Measurements from ENCODE around the gene SUN5.

Gene SUN5

GRCh38 chr20:33015700-33016580, 11.7 kb upstream of the SUN5 start:
- no peak overlapping the region for H3K4me3 ChIP-seq (ENCODE audit: low read depth, low read length)

GRCh38 chr20:33015114-33015484, 10.9 kb upstream of the SUN5 start:
- H3K4me3 ChIP-seq (ENCODE audit: low read depth, low read length): no peak overlapping the region
- no peak for DNase-seq (ENCODE audit: low read depth)

More at GRCh38 chr20:33015700-33016580, 11.7 kb upstream of the SUN5 start:
- no peak for DNase-seq (ENCODE audit: low read depth)

- DNase-seq (ENCODE audit: low read depth): no peak
- H3K4me3 ChIP-seq (ENCODE audit: low read depth, low read length): no peak overlapping the region
Observed at GRCh38 chr20:33014336-33015113, 10.3 kb upstream of the SUN5 start.

DNA sequence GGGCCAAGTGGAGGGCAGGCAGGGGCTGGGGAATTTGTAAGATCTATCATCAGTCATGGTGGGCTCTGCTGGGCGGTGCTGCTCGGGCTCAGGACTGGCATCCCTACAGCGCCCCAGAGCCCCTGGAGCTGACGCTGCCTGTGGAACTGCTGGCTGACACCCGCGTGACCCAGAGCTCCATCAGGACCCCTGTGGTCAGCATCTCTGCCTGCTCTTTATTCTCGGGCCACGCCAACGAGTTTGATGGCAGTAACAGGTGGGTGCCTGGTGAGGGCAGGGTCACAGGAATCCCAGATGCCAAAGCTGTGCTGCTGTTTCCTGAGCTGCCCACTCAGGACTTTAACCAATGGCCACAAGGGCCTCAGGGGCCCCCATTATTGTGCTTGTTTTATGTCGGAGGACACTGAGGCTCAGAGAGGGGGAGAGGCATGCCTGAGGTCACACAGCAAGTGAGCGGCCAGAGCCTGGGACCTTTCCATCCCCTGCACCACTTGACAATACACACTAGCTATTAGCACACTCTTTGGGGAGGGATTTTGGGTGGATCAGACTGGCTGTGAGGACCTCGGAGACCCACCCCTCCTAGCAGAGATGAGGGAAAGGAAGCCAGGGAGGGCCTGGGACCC, 9.6 kb upstream of the SUN5 start:
- H3K4me3 ChIP-seq (ENCODE audit: low read depth, low read length): no peak overlapping the region
- DNase-seq (ENCODE audit: low read depth): no peak

GRCh38 chr20:33012327-33013189, 8.3 kb upstream of the SUN5 start:
- no peak for DNase-seq (ENCODE audit: low read depth)
- no peak overlapping the region for H3K4me3 ChIP-seq (ENCODE audit: low read depth, low read length)

GRCh38 chr20:33010674-33011449, 6.6 kb upstream of the SUN5 start:
- H3K4me3 ChIP-seq (ENCODE audit: low read depth, low read length): no peak overlapping the region
- no peak for DNase-seq (ENCODE audit: low read depth)

- DNase-seq (ENCODE audit: low read depth): no peak
Observed at GRCh38 chr20:33010133-33010504, 5.9 kb upstream of the SUN5 start.

DNA sequence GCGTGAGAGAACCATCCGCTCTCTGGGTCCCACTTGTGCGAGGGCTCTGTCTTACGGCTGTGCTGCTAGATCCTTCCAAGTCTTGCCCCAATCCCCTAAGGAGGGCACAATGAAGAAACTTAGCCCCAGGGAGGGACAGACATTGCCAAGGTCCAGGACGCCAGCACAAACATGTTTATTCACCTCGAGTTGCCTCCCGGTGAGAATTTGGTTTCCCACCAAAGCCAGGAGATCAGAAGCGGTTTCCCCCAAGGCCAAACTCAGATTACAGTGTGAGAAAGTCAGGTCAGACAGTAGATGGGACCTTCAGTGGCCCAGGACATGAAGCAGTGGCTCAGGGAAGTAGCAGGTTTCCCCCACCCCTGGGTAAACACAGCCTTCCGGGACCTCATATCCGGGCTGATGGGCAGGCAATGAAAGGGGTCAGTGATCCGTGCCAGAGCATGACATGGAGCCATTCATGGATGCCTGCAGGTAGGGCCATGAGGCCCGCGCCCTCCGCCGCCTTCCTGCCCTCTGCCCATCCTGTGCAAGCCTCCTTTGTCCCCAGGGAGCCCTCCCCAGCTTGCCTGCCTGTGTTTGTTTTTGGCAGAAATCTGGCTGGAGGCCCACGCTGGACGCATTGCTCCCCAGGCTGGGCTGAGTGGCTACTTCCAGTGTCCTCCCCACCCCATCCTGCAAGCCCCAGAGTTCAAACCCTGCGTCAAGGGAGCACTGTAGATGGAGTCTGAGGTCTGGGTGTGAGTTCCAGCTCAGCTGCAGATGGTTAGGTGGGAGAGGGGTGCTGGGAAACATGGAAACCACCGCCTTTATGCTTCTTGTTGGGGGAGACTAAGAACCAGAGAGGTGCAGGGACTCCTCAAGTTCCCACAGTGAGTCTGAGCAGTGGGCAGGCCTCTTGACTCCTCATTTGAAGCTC, 5.2 kb upstream of the SUN5 start:
- DNase-seq (ENCODE audit: low read depth): no peak

More at GRCh38 chr20:33010133-33010504, 5.9 kb upstream of the SUN5 start:
- no peak overlapping the region for H3K4me3 ChIP-seq (ENCODE audit: low read depth, low read length)

DNA sequence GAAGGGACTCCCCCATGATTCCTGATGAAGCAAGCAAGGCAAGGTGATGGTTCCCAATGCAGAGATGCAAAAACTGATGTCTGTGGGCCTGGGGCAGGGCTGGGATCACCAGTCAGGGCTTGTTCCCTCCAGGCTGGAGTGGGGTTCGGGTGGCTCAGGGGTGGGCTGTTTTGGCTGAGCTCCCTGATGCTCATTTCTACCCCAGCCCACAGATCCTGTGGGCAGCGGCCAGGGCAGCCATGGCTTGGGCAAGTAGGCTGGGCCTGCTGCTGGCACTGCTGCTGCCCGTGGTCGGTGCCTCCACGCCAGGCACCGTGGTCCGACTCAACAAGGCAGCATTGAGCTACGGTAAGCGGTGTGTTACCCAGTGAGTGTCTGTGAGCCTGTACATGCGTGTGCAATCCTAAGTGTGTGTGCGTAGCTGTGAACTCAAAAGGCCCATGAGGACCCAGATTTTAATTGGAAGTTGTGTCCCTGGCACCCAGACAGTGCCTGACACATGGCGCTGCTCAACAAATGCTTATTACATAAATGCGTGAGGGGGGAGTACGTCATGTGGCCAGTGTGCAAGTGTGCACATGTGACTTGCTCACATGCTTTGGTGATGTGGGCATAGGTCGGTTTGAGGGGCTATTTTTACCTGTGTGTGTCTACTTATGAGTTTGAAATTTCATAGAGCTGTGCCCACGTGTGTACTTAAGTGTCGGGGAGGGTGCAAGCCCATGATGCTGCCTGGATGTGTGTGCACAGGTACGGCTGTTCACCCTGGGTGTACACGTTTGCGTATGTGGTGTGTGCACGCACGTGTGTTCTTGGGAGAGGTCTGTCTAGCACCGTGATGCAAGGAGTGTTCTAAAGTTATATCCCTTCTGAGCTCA, 4.3 kb upstream of the SUN5 start:
- DNase-seq (ENCODE audit: low read depth): no peak
- H3K4me3 ChIP-seq (ENCODE audit: low read depth, low read length): no peak overlapping the region

More for the DNA sequence above, 5.2 kb upstream of the SUN5 start:
- no peak overlapping the region for H3K4me3 ChIP-seq (ENCODE audit: low read depth, low read length)

DNA sequence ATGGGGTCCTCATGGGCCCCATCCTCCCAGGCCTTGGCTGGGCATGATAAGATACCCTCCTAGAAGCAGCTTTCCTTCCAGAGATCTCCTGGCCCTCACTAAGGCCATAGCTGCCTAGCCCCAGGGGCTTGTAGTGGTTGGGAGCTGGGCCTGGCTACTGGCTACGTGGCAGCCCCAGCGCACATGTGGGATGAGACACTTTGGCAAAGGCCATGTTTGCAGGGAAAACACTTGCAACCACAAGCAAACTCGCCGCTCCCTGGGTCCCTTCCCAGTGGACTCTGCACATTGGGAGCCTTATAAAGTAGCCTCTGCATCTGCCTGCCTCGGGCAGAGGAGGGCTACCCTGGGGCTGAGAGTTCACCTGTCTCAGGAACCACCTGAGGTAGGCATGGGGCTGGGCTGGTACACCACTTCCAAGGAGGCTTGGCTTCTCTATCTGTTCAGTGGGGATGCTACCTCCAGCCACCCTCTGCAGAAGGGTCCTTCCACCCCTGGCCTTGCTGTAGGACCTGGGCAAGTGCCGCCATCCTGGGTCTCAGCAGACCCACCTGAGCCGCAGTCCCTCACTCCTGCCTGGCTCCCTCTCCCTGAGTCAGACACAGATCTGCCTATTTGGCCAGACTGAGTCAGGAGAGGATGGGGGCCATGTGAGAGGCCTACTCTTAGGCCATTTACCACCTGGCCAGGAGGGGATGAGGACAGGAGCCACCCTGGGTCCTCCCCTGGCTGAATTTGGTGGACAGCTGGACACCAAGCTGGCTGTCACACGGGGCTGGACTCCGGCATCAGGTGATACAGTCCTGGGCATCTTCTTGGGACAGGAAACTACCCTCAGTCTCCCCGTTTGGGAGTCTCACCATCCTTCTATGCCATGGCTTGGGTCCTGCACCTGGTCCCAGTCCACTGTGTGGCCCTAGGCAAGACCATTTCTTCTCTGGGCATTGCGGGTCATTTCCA, 3.4 kb upstream of the SUN5 start, which contains the start of gene BPIFB2:
BPIFB2 (plus strand) TSS at position 329 of the 960 bp plus-strand sequence. CDS start 871 bp downstream, outside the sequence.
- DNase-seq (ENCODE audit: low read depth): no peak
- H3K4me3 ChIP-seq (ENCODE audit: low read depth, low read length): no peak within 1 kb of the TSS

DNA sequence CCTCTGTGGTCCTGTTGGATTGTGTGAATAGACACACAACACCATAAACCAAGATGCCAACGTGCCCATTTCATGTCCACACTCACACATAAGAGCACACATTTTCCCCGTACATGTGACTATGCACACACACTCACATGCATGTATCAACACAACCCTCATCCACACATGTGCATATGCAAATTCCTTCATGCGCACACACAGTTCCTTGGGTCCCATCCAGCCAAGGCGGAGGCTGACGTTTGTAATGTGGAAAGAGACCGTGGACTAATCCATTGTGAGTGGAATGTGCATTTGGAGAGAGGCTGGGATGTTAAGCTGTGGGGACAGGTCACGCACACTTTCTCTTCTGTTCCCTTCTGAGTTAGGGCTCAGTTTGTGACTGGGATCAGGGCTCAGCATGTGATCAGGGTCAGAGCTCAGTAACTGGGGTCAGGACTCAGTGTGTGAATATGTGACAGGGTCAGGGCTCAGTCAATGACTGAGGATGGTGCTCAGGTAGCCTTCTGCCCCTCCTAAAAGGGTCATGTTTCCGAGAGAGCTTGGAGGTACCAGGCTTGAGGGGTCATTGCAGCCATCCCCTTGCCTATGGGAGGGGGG, 2.6 kb upstream of the SUN5 start:
- no peak overlapping the region for H3K4me3 ChIP-seq (ENCODE audit: low read depth, low read length)
- no peak for DNase-seq (ENCODE audit: low read depth)

- H3K4me3 ChIP-seq (ENCODE audit: low read depth, low read length): no peak overlapping the region
- no peak for DNase-seq (ENCODE audit: low read depth)
Observed at GRCh38 chr20:33005908-33006775, 1.9 kb upstream of the SUN5 start.

GRCh38 chr20:33005132-33005566, 916 bp upstream of the SUN5 start:
- no peak overlapping the region for H3K4me3 ChIP-seq (ENCODE audit: low read depth, low read length)
- no peak for DNase-seq (ENCODE audit: low read depth)

Measured in skeletal muscle cell (primary cell).